ENCODE data around the gene NFIC. TPM values are rescaled to one million over a fixed set of nuclear protein-coding genes. Genes with fewer than 3 reads are reported as not detected.
A peak's percentile ranks its signal among the peaks of the same experiment; 100 is the strongest.
"Not testable (repeated sequence)": the region's sequence is repeated elsewhere in the genome, so short reads cannot be mapped to it uniquely, and the experiment has no call there.

The NFIC gene
- total and polyA plus RNA-seq, 2 donors from 2014 or later = 20.3 to 173 TPM

- no peaks in the 10 kb centered on the region for H3K9me3 ChIP-seq (ENCODE audit: control insufficient read depth in 2 of 3, insufficient read depth in 1 of 3, low read length in 3 of 3)
- TF ChIP-seq CTCF (IDR thresholded peaks at IDR 0.05; ENCODE audit: borderline replicate concordance, extremely low read depth, insufficient read depth) = no peak
- DNase-seq (peak in 2 of 5 donors; percentile 30 to 87), FAIRE-seq (no peak)
- intact Hi-C loops (cut with DNase I) = loop anchor here (10.0 kb wide), 1 partner anchor 88 kb away; no protein-coding TSS in a partner anchor
- no peak overlapping the region for H3K4me3 ChIP-seq (ENCODE audit: low read length in 3 of 3)
- peak overlapping the region; percentile 32 to 52 for H3K27ac ChIP-seq (ENCODE audit: low read depth in 2 of 2, low read length in 2 of 2)
- no peaks in the 10 kb centered on the region for H3K36me3 ChIP-seq (ENCODE audit: control insufficient read depth in 2 of 3, insufficient read depth in 3 of 3, low read length in 3 of 3)
- H3K27me3 ChIP-seq (ENCODE audit: control insufficient read depth, insufficient read depth, low read length) = no peaks in the 10 kb centered on the region
- H3K9ac ChIP-seq (ENCODE audit: low read length in 3 of 3) = no peak overlapping the region
- peaks cover 0 to 5% (median 0%) of the 10 kb centered on the region in 3 donors for H3K4me1 ChIP-seq (ENCODE audit: control insufficient read depth in 2 of 3, insufficient read depth in 2 of 3, low read depth in 1 of 3, low read length in 3 of 3)
Measured at GRCh38 chr19:3346677-3347353, 19.6 kb upstream of the NFIC start.

GRCh38 chr19:3348042-3348441 is 18.3 kb upstream of the NFIC start:
- Histone ChIP-seq H3K9me3 (ENCODE audit: control insufficient read depth in 2 of 3, insufficient read depth in 1 of 3, low read length in 3 of 3) (no peaks in the 10 kb centered on the region), H3K36me3 (ENCODE audit: control insufficient read depth in 2 of 3, insufficient read depth in 3 of 3, low read length in 3 of 3) (no peaks in the 10 kb centered on the region), H3K4me3 (ENCODE audit: low read length in 3 of 3) (no peak overlapping the region), H3K9ac (ENCODE audit: low read length in 3 of 3) (no peak overlapping the region), H3K27ac (ENCODE audit: low read depth in 2 of 2, low read length in 2 of 2) (no peak overlapping the region), H3K27me3 (ENCODE audit: control insufficient read depth, insufficient read depth, low read length) (no peaks in the 10 kb centered on the region), H3K4me1 (ENCODE audit: control insufficient read depth in 2 of 3, insufficient read depth in 2 of 3, low read depth in 1 of 3, low read length in 3 of 3) (peaks cover 0 to 5% (median 0%) of the 10 kb centered on the region in 3 donors)
- no peak for FAIRE-seq
- intact Hi-C loops (cut with DNase I) = loop anchor here (10.0 kb wide), 1 partner anchor 87 kb away; no protein-coding TSS in a partner anchor
- TF ChIP-seq CTCF (IDR thresholded peaks at IDR 0.05; ENCODE audit: borderline replicate concordance, extremely low read depth, insufficient read depth) = no peak
- DNase-seq = peak in 1 of 5 donors; percentile 39

GRCh38 chr19:3348469-3348868 is 17.9 kb upstream of the NFIC start:
- not testable (repeated sequence) for H3K9me3 ChIP-seq (ENCODE audit: control insufficient read depth in 2 of 3, insufficient read depth in 1 of 3, low read length in 3 of 3); H3K9ac ChIP-seq (ENCODE audit: low read length in 3 of 3); H3K27me3 ChIP-seq (ENCODE audit: control insufficient read depth, insufficient read depth, low read length); H3K27ac ChIP-seq (ENCODE audit: low read depth in 2 of 2, low read length in 2 of 2); FAIRE-seq; H3K36me3 ChIP-seq (ENCODE audit: control insufficient read depth in 2 of 3, insufficient read depth in 3 of 3, low read length in 3 of 3); H3K4me3 ChIP-seq (ENCODE audit: low read length in 3 of 3); H3K4me1 ChIP-seq (ENCODE audit: control insufficient read depth in 2 of 3, insufficient read depth in 2 of 3, low read depth in 1 of 3, low read length in 3 of 3)
- DNase-seq = peak in 1 of 5 donors; percentile 14
- intact Hi-C loops (cut with DNase I) = loop anchor here (10.0 kb wide), 1 partner anchor 86 kb away; no protein-coding TSS in a partner anchor

GRCh38 chr19:3350014-3350663 is 16.2 kb upstream of the NFIC start:
- TF ChIP-seq CTCF (IDR thresholded peaks at IDR 0.05; ENCODE audit: borderline replicate concordance, extremely low read depth, insufficient read depth) = no peak
- Histone ChIP-seq H3K9ac (ENCODE audit: low read length in 3 of 3) (no peak overlapping the region), H3K9me3 (ENCODE audit: control insufficient read depth in 2 of 3, insufficient read depth in 1 of 3, low read length in 3 of 3) (peaks cover 0 to 4% (median 0%) of the 10 kb centered on the region in 3 donors), H3K4me3 (ENCODE audit: low read length in 3 of 3) (no peak overlapping the region), H3K27me3 (ENCODE audit: control insufficient read depth, insufficient read depth, low read length) (no peaks in the 10 kb centered on the region), H3K27ac (ENCODE audit: low read depth in 2 of 2, low read length in 2 of 2) (peak overlapping the region in 1 of 2 donors; percentile 7), H3K36me3 (ENCODE audit: control insufficient read depth in 2 of 3, insufficient read depth in 3 of 3, low read length in 3 of 3) (no peaks in the 10 kb centered on the region), H3K4me1 (ENCODE audit: control insufficient read depth in 2 of 3, insufficient read depth in 2 of 3, low read depth in 1 of 3, low read length in 3 of 3) (peaks cover 0 to 5% (median 0%) of the 10 kb centered on the region in 3 donors)
- intact Hi-C loops (cut with DNase I) = no loop called here
- FAIRE-seq (no peak), DNase-seq (peak in 1 of 5 donors; percentile 32)

All from kidney (tissue), 14 donors.